Liver (tissue), 3 donors: ENCODE measurements around the gene SON.

ENCODE experiments used
- CTCF ChIP-seq: fragments of 150-350 bp; IDR thresholded peaks from 2 replicates; pipeline ENCODE4 v1.5.1; 2017; ENCODE audit warnings: improper control_type of control experiment, low read depth, low read length; ENCODE audit not compliant: missing input control
- GABPA ChIP-seq, 2 donors: IDR thresholded peaks in 1 of 2; conservative IDR thresholded peaks in 1 of 2; 2 replicates each; pipeline ENCODE4 v1.6.1; 2016; ENCODE audit warnings: antibody characterized with exemption in 2 of 2, mild to moderate bottlenecking in 1 of 2, moderate library complexity in 1 of 2
- HNF4A ChIP-seq, 2 donors: conservative IDR thresholded peaks; 2 replicates each; pipeline ENCODE4 v1.6.1; 2016; ENCODE audit warnings: antibody characterized with exemption in 2 of 2, mild to moderate bottlenecking in 2 of 2
- JUND ChIP-seq, 2 donors: IDR thresholded peaks; 2 replicates each; pipeline ENCODE4 v1.6.1; 2016; ENCODE audit warnings: antibody characterized with exemption in 2 of 2
- RXRA ChIP-seq, 2 donors: IDR thresholded peaks; 2 replicates each; pipeline ENCODE4 v1.6.1; 2017 to 2018; ENCODE audit warnings: antibody characterized with exemption in 2 of 2, mild to moderate bottlenecking in 1 of 2
- TF ChIP-seq, protein P1 (sequence below): IDR thresholded peaks from 2 replicates; pipeline ENCODE4 v1.6.1; 2016; ENCODE audit warnings: antibody characterized with exemption
- donor health status: healthy.
- donor health status: healthy.

DNA sequence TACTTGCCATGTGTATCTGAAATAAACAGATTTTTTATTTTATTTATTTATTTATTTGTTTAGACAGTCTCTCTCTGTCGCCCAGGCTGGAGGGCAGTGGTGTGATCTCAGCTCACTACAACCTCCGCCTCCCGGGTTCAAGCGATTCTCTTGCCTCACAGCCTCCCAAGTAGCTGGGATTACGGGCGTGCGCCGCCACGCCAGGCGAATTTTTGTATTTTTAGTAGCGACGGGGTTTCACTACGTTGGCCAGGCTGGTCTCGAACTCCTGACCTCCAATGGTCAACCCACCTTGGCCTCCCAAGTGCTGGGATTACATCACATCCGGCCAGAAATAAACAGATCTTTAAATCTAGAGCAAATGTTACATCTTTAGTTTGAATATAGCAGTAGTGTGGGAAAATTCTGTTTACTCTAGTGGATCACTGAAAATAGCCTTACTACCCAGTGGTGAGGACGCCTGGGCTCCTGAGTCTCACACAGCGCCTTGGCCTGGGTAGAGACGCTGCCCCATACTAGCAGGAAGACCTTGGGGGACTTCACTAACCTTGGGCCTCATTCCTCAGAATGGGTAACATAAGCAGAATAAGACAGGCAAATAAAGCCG is 1.6 kb upstream of the SON start:
- TF ChIP-seq, protein P1, sequence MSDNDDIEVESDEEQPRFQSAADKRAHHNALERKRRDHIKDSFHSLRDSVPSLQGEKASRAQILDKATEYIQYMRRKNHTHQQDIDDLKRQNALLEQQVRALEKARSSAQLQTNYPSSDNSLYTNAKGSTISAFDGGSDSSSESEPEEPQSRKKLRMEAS, result no peak
- TF ChIP-seq RXRA (IDR thresholded peaks at IDR 0.05) (no peak), HNF4A (conservative IDR thresholded peaks at IDR 0.05) (no peak), JUND (IDR thresholded peaks at IDR 0.05) (no peak), CTCF (no peak), GABPA (IDR thresholded peaks at IDR 0.05 in 1 of 2, conservative IDR thresholded peaks at IDR 0.05 in 1 of 2) (no peak)
